ENCODE data around the gene SLC35F1.
A peak's percentile ranks its signal among the peaks of the same experiment; 100 is the strongest.

SLC35F1 gene

GRCh38 chr6:117907601-117908245 lies 659 bp downstream of the SLC35F1 start (continued):
- TF ChIP-seq, protein P1, sequence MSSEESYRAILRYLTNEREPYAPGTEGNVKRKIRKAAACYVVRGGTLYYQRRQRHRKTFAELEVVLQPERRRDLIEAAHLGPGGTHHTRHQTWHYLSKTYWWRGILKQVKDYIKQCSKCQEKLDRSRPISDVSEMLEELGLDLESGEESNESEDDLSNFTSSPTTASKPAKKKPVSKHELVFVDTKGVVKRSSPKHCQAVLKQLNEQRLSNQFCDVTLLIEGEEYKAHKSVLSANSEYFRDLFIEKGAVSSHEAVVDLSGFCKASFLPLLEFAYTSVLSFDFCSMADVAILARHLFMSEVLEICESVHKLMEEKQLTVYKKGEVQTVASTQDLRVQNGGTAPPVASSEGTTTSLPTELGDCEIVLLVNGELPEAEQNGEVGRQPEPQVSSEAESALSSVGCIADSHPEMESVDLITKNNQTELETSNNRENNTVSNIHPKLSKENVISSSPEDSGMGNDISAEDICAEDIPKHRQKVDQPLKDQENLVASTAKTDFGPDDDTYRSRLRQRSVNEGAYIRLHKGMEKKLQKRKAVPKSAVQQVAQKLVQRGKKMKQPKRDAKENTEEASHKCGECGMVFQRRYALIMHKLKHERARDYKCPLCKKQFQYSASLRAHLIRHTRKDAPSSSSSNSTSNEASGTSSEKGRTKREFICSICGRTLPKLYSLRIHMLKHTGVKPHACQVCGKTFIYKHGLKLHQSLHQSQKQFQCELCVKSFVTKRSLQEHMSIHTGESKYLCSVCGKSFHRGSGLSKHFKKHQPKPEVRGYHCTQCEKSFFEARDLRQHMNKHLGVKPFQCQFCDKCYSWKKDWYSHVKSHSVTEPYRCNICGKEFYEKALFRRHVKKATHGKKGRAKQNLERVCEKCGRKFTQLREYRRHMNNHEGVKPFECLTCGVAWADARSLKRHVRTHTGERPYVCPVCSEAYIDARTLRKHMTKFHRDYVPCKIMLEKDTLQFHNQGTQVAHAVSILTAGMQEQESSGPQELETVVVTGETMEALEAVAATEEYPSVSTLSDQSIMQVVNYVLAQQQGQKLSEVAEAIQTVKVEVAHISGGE (tag by site-specific recombination; conservative IDR thresholded peaks at IDR 0.05; ENCODE audit: low read depth), result peak; percentile 37; the same call in 1 of the 2 replicates
- TF ChIP-seq WT1 (tag by site-specific recombination; IDR thresholded peaks at IDR 0.05) (no peak), ZNF791 (tag by site-specific recombination; IDR thresholded peaks at IDR 0.05) (no peak), ZNF558 (tag by site-specific recombination; IDR thresholded peaks at IDR 0.05) (no peak), SP2 (tag by site-specific recombination; IDR thresholded peaks at IDR 0.05) (peak; percentile 72), ZNF24 (tag by site-specific recombination; IDR thresholded peaks at IDR 0.05) (no peak), YY1 (tag by site-specific recombination; IDR thresholded peaks at IDR 0.05) (no peak), ZNF677 (tag by site-specific recombination; IDR thresholded peaks at IDR 0.05) (no peak), KLF7 (tag by site-specific recombination; IDR thresholded peaks at IDR 0.05; ENCODE audit: borderline replicate concordance) (no peak), GFI1B (tag by site-specific recombination; IDR thresholded peaks at IDR 0.05) (no peak), ZBTB21 (tag by site-specific recombination; IDR thresholded peaks at IDR 0.05) (no peak), PRDM10 (tag by site-specific recombination; IDR thresholded peaks at IDR 0.05) (peak; percentile 58; the same call in 1 of the 2 replicates), HIC1 (tag by site-specific recombination; IDR thresholded peaks at IDR 0.05) (no peak), ZNF324 (tag by site-specific recombination; IDR thresholded peaks at IDR 0.05) (no peak), ZNF48 (tag by site-specific recombination; IDR thresholded peaks at IDR 0.05) (no peak), ZNF518A (tag by site-specific recombination; conservative IDR thresholded peaks at IDR 0.05; ENCODE audit: low read depth) (no peak), ZNF121 (tag by site-specific recombination; IDR thresholded peaks at IDR 0.05) (0 out of 2 replicates have a peak, but pooled peaks have one; percentile 46), ZNF561 (tag by site-specific recombination; IDR thresholded peaks at IDR 0.05; ENCODE audit: borderline replicate concordance) (0 out of 2 replicates have a peak, but pooled peaks have one; percentile 11), ZNF701 (tag by site-specific recombination; IDR thresholded peaks at IDR 0.05) (no peak)
- TF ChIP-seq, protein P2, sequence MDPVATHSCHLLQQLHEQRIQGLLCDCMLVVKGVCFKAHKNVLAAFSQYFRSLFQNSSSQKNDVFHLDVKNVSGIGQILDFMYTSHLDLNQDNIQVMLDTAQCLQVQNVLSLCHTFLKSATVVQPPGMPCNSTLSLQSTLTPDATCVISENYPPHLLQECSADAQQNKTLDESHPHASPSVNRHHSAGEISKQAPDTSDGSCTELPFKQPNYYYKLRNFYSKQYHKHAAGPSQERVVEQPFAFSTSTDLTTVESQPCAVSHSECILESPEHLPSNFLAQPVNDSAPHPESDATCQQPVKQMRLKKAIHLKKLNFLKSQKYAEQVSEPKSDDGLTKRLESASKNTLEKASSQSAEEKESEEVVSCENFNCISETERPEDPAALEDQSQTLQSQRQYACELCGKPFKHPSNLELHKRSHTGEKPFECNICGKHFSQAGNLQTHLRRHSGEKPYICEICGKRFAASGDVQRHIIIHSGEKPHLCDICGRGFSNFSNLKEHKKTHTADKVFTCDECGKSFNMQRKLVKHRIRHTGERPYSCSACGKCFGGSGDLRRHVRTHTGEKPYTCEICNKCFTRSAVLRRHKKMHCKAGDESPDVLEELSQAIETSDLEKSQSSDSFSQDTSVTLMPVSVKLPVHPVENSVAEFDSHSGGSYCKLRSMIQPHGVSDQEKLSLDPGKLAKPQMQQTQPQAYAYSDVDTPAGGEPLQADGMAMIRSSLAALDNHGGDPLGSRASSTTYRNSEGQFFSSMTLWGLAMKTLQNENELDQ (tag by site-specific recombination; IDR thresholded peaks at IDR 0.05; ENCODE audit: low read depth), result no peak
- TF ChIP-seq, protein P3, sequence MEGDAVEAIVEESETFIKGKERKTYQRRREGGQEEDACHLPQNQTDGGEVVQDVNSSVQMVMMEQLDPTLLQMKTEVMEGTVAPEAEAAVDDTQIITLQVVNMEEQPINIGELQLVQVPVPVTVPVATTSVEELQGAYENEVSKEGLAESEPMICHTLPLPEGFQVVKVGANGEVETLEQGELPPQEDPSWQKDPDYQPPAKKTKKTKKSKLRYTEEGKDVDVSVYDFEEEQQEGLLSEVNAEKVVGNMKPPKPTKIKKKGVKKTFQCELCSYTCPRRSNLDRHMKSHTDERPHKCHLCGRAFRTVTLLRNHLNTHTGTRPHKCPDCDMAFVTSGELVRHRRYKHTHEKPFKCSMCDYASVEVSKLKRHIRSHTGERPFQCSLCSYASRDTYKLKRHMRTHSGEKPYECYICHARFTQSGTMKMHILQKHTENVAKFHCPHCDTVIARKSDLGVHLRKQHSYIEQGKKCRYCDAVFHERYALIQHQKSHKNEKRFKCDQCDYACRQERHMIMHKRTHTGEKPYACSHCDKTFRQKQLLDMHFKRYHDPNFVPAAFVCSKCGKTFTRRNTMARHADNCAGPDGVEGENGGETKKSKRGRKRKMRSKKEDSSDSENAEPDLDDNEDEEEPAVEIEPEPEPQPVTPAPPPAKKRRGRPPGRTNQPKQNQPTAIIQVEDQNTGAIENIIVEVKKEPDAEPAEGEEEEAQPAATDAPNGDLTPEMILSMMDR (tag by site-specific recombination; IDR thresholded peaks at IDR 0.05), result no peak
